ENCODE results near the gene ZNF106.

ZNF106 gene

GRCh38 chr15:42365921-42366550 is 124.9 kb downstream of the ZNF106 start:
- no peak for DNase-seq

- DNase-seq = no peak
Observed at GRCh38 chr15:42364529-42364928, 126.4 kb downstream of the ZNF106 start.

- DNase-seq = no peak
Observed at GRCh38 chr15:42363942-42364341, 127.0 kb downstream of the ZNF106 start.

GRCh38 chr15:42363487-42363886 is 127.5 kb downstream of the ZNF106 start:
- no peak for DNase-seq

Measured in NCI-H526 (cell line).